ENCODE results near the gene SPATA31D4.
"Not testable (repeated sequence)": the region's sequence is repeated elsewhere in the genome, so short reads cannot be mapped to it uniquely, and the experiment has no call there.

SPATA31D4 gene

DNA sequence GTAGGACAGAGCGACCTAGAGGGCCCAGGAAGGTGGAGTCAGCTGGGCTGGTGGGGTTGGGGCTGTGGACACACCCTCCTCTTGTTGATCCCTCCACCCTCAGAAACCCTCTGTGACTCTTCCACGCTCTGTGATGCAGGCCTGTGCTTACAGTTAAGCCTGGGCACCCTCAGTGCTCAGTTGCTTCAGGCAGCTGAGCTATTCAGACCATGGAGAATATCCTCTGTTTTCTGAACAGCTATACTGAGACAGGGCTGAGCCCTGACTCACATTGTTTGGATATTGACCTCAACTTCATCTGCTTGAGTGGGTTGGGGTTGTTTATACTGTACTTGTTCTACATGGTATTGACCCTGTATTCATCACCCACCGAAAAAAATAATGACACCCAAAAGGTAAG lies at the start of gene SPATA31D4:
Gene SPATA31D4, plus strand, starts transcription at position 124 of the 400 bp plus-strand sequence. Its CDS starts 86 bp downstream, at position 210.
- H3K4me3 ChIP-seq (ENCODE audit: low read depth, low read length); H3K4me1 ChIP-seq (ENCODE audit: control insufficient read depth, insufficient read depth, low read length); CTCF ChIA-PET; H3K27ac ChIP-seq (ENCODE audit: extremely low read depth, low read depth, low read length); POLR2A ChIA-PET; H3K36me3 ChIP-seq (ENCODE audit: control insufficient read depth in 2 of 2, insufficient read depth in 1 of 2, low read length in 2 of 2); H3K9me3 ChIP-seq (ENCODE audit: control insufficient read depth, insufficient read depth, low read depth, low read length): not testable (repeated sequence)

GRCh38 chr9:81878530-81878929 lies 49.7 kb upstream of the SPATA31D4 start:
- ChIA-PET POLR2A (no interaction called here), CTCF (no interaction called here)
- H3K4me3 ChIP-seq (ENCODE audit: low read depth, low read length): no peak overlapping the region
- H3K36me3 ChIP-seq (ENCODE audit: control insufficient read depth in 2 of 2, insufficient read depth in 1 of 2, low read length in 2 of 2): no peaks in the 10 kb centered on the region
- H3K9me3 ChIP-seq (ENCODE audit: control insufficient read depth, insufficient read depth, low read depth, low read length): no peaks in the 10 kb centered on the region
- no peak for TF ChIP-seq TCF7L2 (IDR thresholded peaks at IDR 0.05; ENCODE audit: borderline replicate concordance, low read depth, low read length)
- no peak for TF ChIP-seq MZF1 (tag by site-specific recombination; IDR thresholded peaks at IDR 0.05; ENCODE audit: borderline replicate concordance)
- no peak for TF ChIP-seq ZNF600 (tag by site-specific recombination; IDR thresholded peaks at IDR 0.05)
- TF ChIP-seq ZNF664 (tag by site-specific recombination; IDR thresholded peaks at IDR 0.05): no peak
- no peak for TF ChIP-seq ZNF692 (tag by site-specific recombination; IDR thresholded peaks at IDR 0.05)
- no peak for TF ChIP-seq HOXA7 (CRISPR knock-in tag; IDR thresholded peaks at IDR 0.05; ENCODE audit: borderline replicate concordance)
- TF ChIP-seq ZNF416 (tag by site-specific recombination; IDR thresholded peaks at IDR 0.05): no peak
- no peak for TF ChIP-seq IKZF3 (tag by site-specific recombination; IDR thresholded peaks at IDR 0.05)
- no peak for TF ChIP-seq HOXD13 (CRISPR knock-in tag; IDR thresholded peaks at IDR 0.05; ENCODE audit: borderline replicate concordance)
- TF ChIP-seq PRDM1 (tag by site-specific recombination; IDR thresholded peaks at IDR 0.05): no peak
- TF ChIP-seq ZBTB21 (tag by site-specific recombination; IDR thresholded peaks at IDR 0.05): no peak
- TF ChIP-seq ZNF138 (tag by site-specific recombination; IDR thresholded peaks at IDR 0.05; ENCODE audit: borderline replicate concordance): no peak
- TF ChIP-seq TSHZ1 (tag by site-specific recombination; IDR thresholded peaks at IDR 0.05; ENCODE audit: borderline replicate concordance): no peak
- no peak for TF ChIP-seq ZNF292 (tag by site-specific recombination; IDR thresholded peaks at IDR 0.05; ENCODE audit: borderline replicate concordance, low read depth)
- TF ChIP-seq ZNF561 (tag by site-specific recombination; IDR thresholded peaks at IDR 0.05; ENCODE audit: borderline replicate concordance): no peak
- TF ChIP-seq ZIC2 (tag by site-specific recombination; IDR thresholded peaks at IDR 0.05): no peak
- TF ChIP-seq OSR2 (tag by site-specific recombination; IDR thresholded peaks at IDR 0.05): no peak
- TF ChIP-seq ZNF112 (tag by site-specific recombination; IDR thresholded peaks at IDR 0.05): no peak
- TF ChIP-seq ZSCAN16 (tag by site-specific recombination; IDR thresholded peaks at IDR 0.05): no peak
- H3K27ac ChIP-seq (ENCODE audit: extremely low read depth, low read depth, low read length): no peak overlapping the region
- H3K4me1 ChIP-seq (ENCODE audit: control insufficient read depth, insufficient read depth, low read length): no peaks in the 10 kb centered on the region; the same call in 1 of the 2 replicates

DNA sequence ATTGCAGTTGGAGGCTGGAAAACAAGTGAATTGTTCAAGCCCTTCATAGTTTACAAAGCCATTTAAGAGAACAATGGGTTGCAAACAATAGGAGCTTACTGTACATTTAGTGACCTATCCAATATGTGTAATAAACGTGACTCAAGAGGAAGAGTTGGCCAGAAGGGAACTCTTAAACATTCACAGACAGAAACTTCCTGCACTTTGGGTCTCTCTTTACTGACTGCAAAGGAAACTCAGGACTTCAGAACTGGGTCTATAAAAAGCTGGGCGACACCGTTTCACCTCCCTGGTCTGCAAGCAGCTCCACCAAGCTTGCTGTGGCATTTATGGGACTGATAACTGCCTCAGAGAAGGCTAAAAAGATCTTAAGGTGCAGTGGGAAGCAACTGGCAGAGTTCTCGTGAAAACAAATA lies 48.7 kb upstream of the SPATA31D4 start:
- ChIA-PET CTCF (no interaction called here), POLR2A (no interaction called here)
- Histone ChIP-seq H3K27ac (ENCODE audit: extremely low read depth, low read depth, low read length) (no peak overlapping the region), H3K36me3 (ENCODE audit: control insufficient read depth in 2 of 2, insufficient read depth in 1 of 2, low read length in 2 of 2) (no peaks in the 10 kb centered on the region), H3K4me3 (ENCODE audit: low read depth, low read length) (no peak overlapping the region), H3K9me3 (ENCODE audit: control insufficient read depth, insufficient read depth, low read depth, low read length) (no peaks in the 10 kb centered on the region), H3K4me1 (ENCODE audit: control insufficient read depth, insufficient read depth, low read length) (no peaks in the 10 kb centered on the region; the same call in 1 of the 2 replicates)
- TF ChIP-seq ZXDB (tag by site-specific recombination; IDR thresholded peaks at IDR 0.05): no peak
- TF ChIP-seq HOXD13 (CRISPR knock-in tag; IDR thresholded peaks at IDR 0.05; ENCODE audit: borderline replicate concordance): no peak
- TF ChIP-seq IKZF3 (tag by site-specific recombination; IDR thresholded peaks at IDR 0.05): no peak
- no peak for TF ChIP-seq ZNF18 (tag by site-specific recombination; IDR thresholded peaks at IDR 0.05)
- TF ChIP-seq, protein P1, sequence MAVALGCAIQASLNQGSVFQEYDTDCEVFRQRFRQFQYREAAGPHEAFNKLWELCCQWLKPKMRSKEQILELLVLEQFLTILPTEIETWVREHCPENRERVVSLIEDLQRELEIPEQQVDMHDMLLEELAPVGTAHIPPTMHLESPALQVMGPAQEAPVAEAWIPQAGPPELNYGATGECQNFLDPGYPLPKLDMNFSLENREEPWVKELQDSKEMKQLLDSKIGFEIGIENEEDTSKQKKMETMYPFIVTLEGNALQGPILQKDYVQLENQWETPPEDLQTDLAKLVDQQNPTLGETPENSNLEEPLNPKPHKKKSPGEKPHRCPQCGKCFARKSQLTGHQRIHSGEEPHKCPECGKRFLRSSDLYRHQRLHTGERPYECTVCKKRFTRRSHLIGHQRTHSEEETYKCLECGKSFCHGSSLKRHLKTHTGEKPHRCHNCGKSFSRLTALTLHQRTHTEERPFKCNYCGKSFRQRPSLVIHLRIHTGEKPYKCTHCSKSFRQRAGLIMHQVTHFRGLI (tag by site-specific recombination; IDR thresholded peaks at IDR 0.05): no peak
- no peak for TF ChIP-seq ZNF768 (tag by site-specific recombination; IDR thresholded peaks at IDR 0.05)
- no peak for TF ChIP-seq ZNF610 (tag by site-specific recombination; IDR thresholded peaks at IDR 0.05; ENCODE audit: borderline replicate concordance)
- TF ChIP-seq ZNF664 (tag by site-specific recombination; IDR thresholded peaks at IDR 0.05): no peak

Measured in HEK293 (cell line).